ENCODE measurements around the gene DIS3L.
"Not testable (repeated sequence)": the region's sequence is repeated elsewhere in the genome, so short reads cannot be mapped to it uniquely, and the experiment has no call there.

- not testable (repeated sequence) for TF ChIP-seq POLR2A, CTCF (IDR thresholded peaks at IDR 0.05)
Measured at GRCh38 chr15:66381376-66381775, 88.0 kb downstream of the DIS3L start.

Data from esophagus squamous epithelium (tissue), 4 donors.